Fibroblast of the aortic adventitia (primary cell): ENCODE data around the gene TCERG1L. TPM values are rescaled to one million over a fixed set of nuclear protein-coding genes. Genes with fewer than 3 reads are reported as not detected.
"Not testable (repeated sequence)": the region's sequence is repeated elsewhere in the genome, so short reads cannot be mapped to it uniquely, and the experiment has no call there.

ENCODE experiments used
- DNase-seq: peaks from one replicate; pipeline ENCODE4 v3.0.0-alpha.2; 2010; ENCODE audit warnings: low read depth
- H3K4me3 ChIP-seq: 2 replicates; pipeline ENCODE4 v1.5.1; 2011; ENCODE audit warnings: low read depth, mild to moderate bottlenecking, control low read depth, low read length, moderate library complexity
- CTCF ChIP-seq: IDR thresholded peaks from 2 replicates; pipeline ENCODE4 v1.5.1; 2011; ENCODE audit warnings: mild to moderate bottlenecking, low read length, control low read depth, inconsistent platforms; ENCODE audit not compliant: insufficient read depth
- total RNA-seq: library from RNA; depleted of rRNA; stranded (reverse); fragments of >200 nt; gene quantifications from 2 replicates; pipeline ENCODE4 v1.2.3, GENCODE V29; 2012; ENCODE audit warnings: low replicate concordance

TCERG1L gene
- total RNA-seq, 1 donor = not detected

- H3K4me3 ChIP-seq = no peak overlapping the region
- no peak for TF ChIP-seq CTCF
- DNase-seq = no peak
Observed at GRCh38 chr10:131158695-131159094, 152.8 kb downstream of the TCERG1L start.

DNA sequence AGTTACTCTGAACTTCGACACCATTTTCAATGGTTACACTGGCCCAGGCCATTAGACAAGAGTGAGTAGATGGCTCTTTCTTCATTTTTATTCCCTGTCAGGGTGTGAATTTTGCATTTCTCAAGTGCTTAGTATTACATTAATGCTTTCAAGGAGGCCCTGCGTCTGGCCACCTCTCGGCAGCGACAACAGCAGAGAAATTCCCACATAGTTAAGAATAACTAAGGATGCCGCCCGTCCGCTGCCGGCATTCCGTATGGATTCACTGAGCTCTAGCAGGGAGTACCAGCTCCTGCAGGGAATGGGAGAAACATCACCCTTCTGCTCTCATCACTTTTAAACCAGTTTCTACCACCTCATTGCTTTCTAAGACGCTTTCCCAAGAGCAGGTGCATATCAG lies 153.6 kb downstream of the TCERG1L start:
- no peak for TF ChIP-seq CTCF

GRCh38 chr10:131155876-131156230 lies 155.7 kb downstream of the TCERG1L start:
- TF ChIP-seq CTCF = no peak
- DNase-seq = no peak
- H3K4me3 ChIP-seq = no peak overlapping the region

More for the DNA sequence above, 153.6 kb downstream of the TCERG1L start:
- no peak for DNase-seq
- H3K4me3 ChIP-seq = no peak overlapping the region

GRCh38 chr10:131155218-131155875 lies 156.2 kb downstream of the TCERG1L start:
- no peak for TF ChIP-seq CTCF
- H3K4me3 ChIP-seq = no peak overlapping the region
- no peak for DNase-seq

DNA sequence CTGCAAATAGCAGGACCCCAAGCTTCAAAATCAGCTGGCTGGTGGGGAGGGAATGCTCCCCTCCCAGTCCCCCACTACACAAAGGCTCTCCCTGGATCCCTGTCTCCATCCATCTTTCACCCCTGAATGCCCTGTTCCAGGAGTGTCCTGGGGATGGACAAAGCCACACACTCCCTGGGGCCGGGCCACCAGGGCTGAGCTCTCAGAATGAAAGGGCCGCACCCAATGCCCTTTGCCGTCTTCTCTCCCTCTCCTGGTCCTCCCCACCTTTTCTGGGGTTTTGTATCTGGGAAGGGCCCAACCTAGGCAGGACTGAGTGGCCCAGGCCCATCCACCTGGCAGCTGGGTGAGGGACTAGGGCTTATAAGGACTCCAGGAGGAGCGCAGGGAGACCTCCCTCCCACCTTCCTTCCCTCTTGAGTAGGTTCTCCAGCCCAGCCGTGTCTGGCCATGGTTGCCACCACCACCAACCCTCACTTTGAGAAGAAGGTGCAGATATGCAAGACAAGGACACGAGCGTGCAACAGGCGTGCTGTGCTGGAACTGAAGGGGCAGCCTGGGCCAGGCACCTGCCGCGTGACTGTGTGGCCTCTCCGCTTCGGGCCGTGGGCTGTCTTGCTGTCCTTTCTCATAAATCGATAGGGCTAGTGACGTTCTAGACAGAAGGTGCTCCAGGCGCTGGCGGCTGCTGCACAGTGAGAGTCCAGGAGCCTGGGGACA lies 157.1 kb downstream of the TCERG1L start:
- TF ChIP-seq CTCF = no peak
- H3K4me3 ChIP-seq = no peak overlapping the region
- DNase-seq = no peak

DNA sequence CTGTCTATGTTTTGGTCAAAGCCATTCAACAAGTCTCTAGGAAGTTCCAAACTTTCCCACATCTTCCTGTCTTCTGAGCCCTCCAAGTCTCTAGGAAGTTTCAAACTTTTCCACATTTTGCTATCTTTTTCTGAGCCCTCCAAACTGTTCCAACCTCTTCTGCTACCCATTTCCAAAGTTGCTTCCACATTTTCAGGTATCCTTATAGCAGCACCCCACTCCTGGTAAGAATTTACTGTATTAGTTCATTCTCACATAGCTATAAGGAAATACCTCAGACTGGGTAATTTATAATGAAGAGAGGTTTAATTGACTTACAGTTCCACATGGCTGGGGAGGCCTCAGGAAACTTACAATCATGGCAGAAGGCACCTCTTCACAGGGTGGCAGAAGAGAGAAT lies 159.1 kb downstream of the TCERG1L start:
- DNase-seq, H3K4me3 ChIP-seq: not testable (repeated sequence)

DNA sequence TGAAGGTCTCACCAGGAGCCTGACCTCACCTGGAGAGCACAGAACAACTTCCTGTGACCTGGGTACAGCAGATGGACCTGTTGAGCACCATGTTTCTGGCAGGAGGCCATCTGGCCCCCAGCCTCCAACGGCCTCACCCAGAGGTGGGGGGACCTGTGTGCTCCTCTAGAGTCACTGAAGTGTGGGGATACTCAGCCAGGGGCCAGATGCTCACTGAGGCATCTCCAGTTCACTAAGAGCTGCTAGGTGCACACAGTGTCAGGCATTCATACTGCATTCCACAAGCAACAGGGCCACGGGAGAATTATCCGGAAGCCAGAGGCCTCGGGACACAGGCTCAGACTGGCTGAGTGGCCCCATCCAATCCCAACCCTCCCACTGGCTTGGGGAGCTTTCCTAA lies 161.4 kb downstream of the TCERG1L start:
- H3K4me3 ChIP-seq = no peak overlapping the region
- no peak for TF ChIP-seq CTCF
- DNase-seq = no peak
